Esophagus (tissue), 2 donors: ENCODE results near the gene CRHBP. TPM values are rescaled to one million over a fixed set of nuclear protein-coding genes. Genes with fewer than 3 reads are reported as not detected.
"Not testable (repeated sequence)": the region's sequence is repeated elsewhere in the genome, so short reads cannot be mapped to it uniquely, and the experiment has no call there.

Source experiments
- H3K27ac ChIP-seq, 2 donors: one replicate each; pipeline ENCODE4 v1.5.1; 2013; ENCODE audit warnings: low read depth in 2 of 2, mild to moderate bottlenecking in 2 of 2, inconsistent platforms in 1 of 2, low read length in 1 of 2, moderate library complexity in 1 of 2
- H3K27me3 ChIP-seq, 2 donors: one replicate each; pipeline ENCODE4 v1.6.1; 2013; ENCODE audit warnings: low read length in 2 of 2, control low read depth in 1 of 2, mild to moderate bottlenecking in 1 of 2; ENCODE audit not compliant: insufficient read depth in 2 of 2, control insufficient read depth in 1 of 2
- H3K36me3 ChIP-seq, 2 donors: one replicate each; pipeline ENCODE4 v1.6.1; 2013; ENCODE audit warnings: low read length in 1 of 2; ENCODE audit not compliant: control insufficient read depth in 2 of 2, insufficient read depth in 2 of 2
- H3K4me1 ChIP-seq, 2 donors: one replicate each; pipeline ENCODE4 v1.6.1; 2013; ENCODE audit warnings: low read length in 1 of 2; ENCODE audit not compliant: control insufficient read depth in 2 of 2, insufficient read depth in 2 of 2
- H3K4me3 ChIP-seq, 2 donors: one replicate each; pipeline ENCODE4 v1.5.1; 2013; ENCODE audit warnings: low read length in 2 of 2, mild to moderate bottlenecking in 2 of 2, low read depth in 1 of 2, moderate library complexity in 1 of 2
- H3K9me3 ChIP-seq, 2 donors: one replicate each; pipeline ENCODE4 v1.6.1; 2013; ENCODE audit warnings: mild to moderate bottlenecking in 2 of 2, low read depth in 1 of 2, low read length in 1 of 2, moderate library complexity in 1 of 2; ENCODE audit not compliant: control insufficient read depth in 2 of 2, insufficient read depth in 1 of 2
- WGBS, 2 donors: extraction: QIAGEN DNeasy Blood & Tissue Kit; methylation state at CpG; one replicate each; pipeline ENCODE4 v1.1.7; 2013; 5-methylcytosine and 5-hydroxymethylcytosine counted together
- polyA plus RNA-seq, 2 donors: library from polyadenylated mRNA; stranded (reverse); fragments of 200-250 nt; gene quantifications; one replicate each; pipeline ENCODE4 v1.2.3, GENCODE V29; 2013
- donor health status: healthy with polysubstance abuse.
- donor health status: Bipolar disorder and iron deficiency.

Gene CRHBP
- polyA plus RNA-seq, result under 1 TPM; 0.10 to 0.19 TPM

GRCh38 chr5:76952795-76953536, at the start of gene CRHBP:
TSS of gene CRHBP (plus strand) at chr5:76953045. CDS start at chr5:76953135, 90 bp downstream.
- Histone ChIP-seq H3K27me3 (peaks cover 7 to 9% of the 10 kb centered on the region in 2 donors), H3K4me3 (peak within 1 kb of the TSS in 1 of 2 donors; percentile 25), H3K36me3 (no peaks in the 10 kb centered on the region), H3K27ac (no peak within 1 kb of the TSS), H3K9me3 (no peaks in the 10 kb centered on the region), H3K4me1 (peaks cover 0 to 7% of the 10 kb centered on the region in 2 donors)
- 27 to 32% methylated on average over 23 of the region's 23 CpGs for WGBS, 2 donors

GRCh38 chr5:76908166-76908565, 44.7 kb upstream of the CRHBP start:
- Histone ChIP-seq H3K4me1 (no peaks in the 10 kb centered on the region), H3K36me3 (no peaks in the 10 kb centered on the region), H3K27ac (no peak overlapping the region), H3K4me3 (no peak overlapping the region), H3K27me3 (no peaks in the 10 kb centered on the region), H3K9me3 (no peaks in the 10 kb centered on the region)
- 88 to 90% methylated on average over 7 of the region's 7 CpGs for WGBS, 2 donors

GRCh38 chr5:76910344-76910933, 42.4 kb upstream of the CRHBP start:
- H3K27me3 ChIP-seq, H3K36me3 ChIP-seq, H3K27ac ChIP-seq, H3K4me1 ChIP-seq, H3K9me3 ChIP-seq, H3K4me3 ChIP-seq: not testable (repeated sequence)
- WGBS, 2 donors, result 76 to 87% methylated on average over 9 of the region's 9 CpGs

GRCh38 chr5:76914671-76915070, 38.2 kb upstream of the CRHBP start:
- H3K36me3 ChIP-seq, H3K27me3 ChIP-seq, H3K9me3 ChIP-seq, H3K4me1 ChIP-seq, H3K4me3 ChIP-seq, H3K27ac ChIP-seq: not testable (repeated sequence)
- WGBS, 2 donors, result 86 to 87% methylated on average over 14 of the region's 14 CpGs

- peaks cover 0 to 3% of the 10 kb centered on the region in 2 donors for H3K9me3 ChIP-seq
- H3K36me3 ChIP-seq, result no peaks in the 10 kb centered on the region
- H3K27me3 ChIP-seq, result no peaks in the 10 kb centered on the region
- no peak overlapping the region for H3K27ac ChIP-seq
- 72 to 73% methylated on average over 3 of the region's 3 CpGs for WGBS, 2 donors
- H3K4me3 ChIP-seq, result no peak overlapping the region
- H3K4me1 ChIP-seq, result no peaks in the 10 kb centered on the region
These were observed 34.3 kb upstream of the CRHBP start for GRCh38 chr5:76918539-76918938.

- H3K9me3 ChIP-seq, result no peaks in the 10 kb centered on the region
- H3K4me1 ChIP-seq, result no peaks in the 10 kb centered on the region
- no peaks in the 10 kb centered on the region for H3K36me3 ChIP-seq
- H3K27me3 ChIP-seq, result no peaks in the 10 kb centered on the region
- WGBS, 2 donors, result 73 to 74% methylated on average over 4 of the region's 4 CpGs
- H3K27ac ChIP-seq, result no peak overlapping the region
- H3K4me3 ChIP-seq, result no peak overlapping the region
These were observed 32.4 kb upstream of the CRHBP start for GRCh38 chr5:76920491-76920890.

- no peaks in the 10 kb centered on the region for H3K4me1 ChIP-seq
- no peaks in the 10 kb centered on the region for H3K27me3 ChIP-seq
- no peaks in the 10 kb centered on the region for H3K36me3 ChIP-seq
- no peaks in the 10 kb centered on the region for H3K9me3 ChIP-seq
- no peak overlapping the region for H3K4me3 ChIP-seq
- H3K27ac ChIP-seq, result no peak overlapping the region
- WGBS, 2 donors, result 48 to 50% methylated on average over 6 of the region's 6 CpGs
These were observed 26.3 kb upstream of the CRHBP start for GRCh38 chr5:76926329-76927105.

GRCh38 chr5:76927961-76928360, 24.9 kb upstream of the CRHBP start:
- Histone ChIP-seq H3K4me1 (no peaks in the 10 kb centered on the region), H3K27ac (no peak overlapping the region), H3K4me3 (no peak overlapping the region), H3K27me3 (no peaks in the 10 kb centered on the region), H3K9me3 (no peaks in the 10 kb centered on the region), H3K36me3 (no peaks in the 10 kb centered on the region)
- WGBS, 2 donors, result 64 to 65% methylated on average over 4 of the region's 4 CpGs

GRCh38 chr5:76930083-76930482, 22.8 kb upstream of the CRHBP start:
- Histone ChIP-seq H3K27me3 (no peaks in the 10 kb centered on the region), H3K27ac (no peak overlapping the region), H3K9me3 (no peaks in the 10 kb centered on the region), H3K4me1 (no peaks in the 10 kb centered on the region), H3K36me3 (no peaks in the 10 kb centered on the region), H3K4me3 (no peak overlapping the region)
- 68 to 73% methylated on average over 4 of the region's 4 CpGs for WGBS, 2 donors
